ENCODE data around the gene KTN1.

DNA sequence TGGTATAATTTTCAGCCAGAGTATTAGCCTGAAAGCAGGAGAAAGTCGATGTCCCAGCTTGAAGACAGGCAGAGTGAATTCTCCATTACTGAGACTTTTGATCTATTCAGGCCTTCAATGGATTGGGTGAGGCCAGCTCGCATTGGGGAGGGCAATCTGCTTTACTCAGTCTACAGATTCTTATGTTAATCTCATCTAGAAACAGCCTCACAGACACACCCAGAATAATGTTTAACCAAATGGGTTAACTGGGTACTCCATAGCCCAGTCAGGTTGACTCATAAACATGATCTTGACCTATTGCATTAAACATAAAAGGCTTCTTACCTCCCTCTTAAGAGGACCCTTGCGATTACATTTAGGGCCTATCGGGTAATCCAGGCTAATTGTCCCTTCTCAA is 118.0 kb downstream of the KTN1 start:
- TF ChIP-seq, protein P1, sequence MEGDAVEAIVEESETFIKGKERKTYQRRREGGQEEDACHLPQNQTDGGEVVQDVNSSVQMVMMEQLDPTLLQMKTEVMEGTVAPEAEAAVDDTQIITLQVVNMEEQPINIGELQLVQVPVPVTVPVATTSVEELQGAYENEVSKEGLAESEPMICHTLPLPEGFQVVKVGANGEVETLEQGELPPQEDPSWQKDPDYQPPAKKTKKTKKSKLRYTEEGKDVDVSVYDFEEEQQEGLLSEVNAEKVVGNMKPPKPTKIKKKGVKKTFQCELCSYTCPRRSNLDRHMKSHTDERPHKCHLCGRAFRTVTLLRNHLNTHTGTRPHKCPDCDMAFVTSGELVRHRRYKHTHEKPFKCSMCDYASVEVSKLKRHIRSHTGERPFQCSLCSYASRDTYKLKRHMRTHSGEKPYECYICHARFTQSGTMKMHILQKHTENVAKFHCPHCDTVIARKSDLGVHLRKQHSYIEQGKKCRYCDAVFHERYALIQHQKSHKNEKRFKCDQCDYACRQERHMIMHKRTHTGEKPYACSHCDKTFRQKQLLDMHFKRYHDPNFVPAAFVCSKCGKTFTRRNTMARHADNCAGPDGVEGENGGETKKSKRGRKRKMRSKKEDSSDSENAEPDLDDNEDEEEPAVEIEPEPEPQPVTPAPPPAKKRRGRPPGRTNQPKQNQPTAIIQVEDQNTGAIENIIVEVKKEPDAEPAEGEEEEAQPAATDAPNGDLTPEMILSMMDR (IDR thresholded peaks at IDR 0.05): no peak
- TF ChIP-seq POLR2A (IDR thresholded peaks at IDR 0.05): peak in 1 of 2 donors; percentile 10
